Measurements from ENCODE around the gene MAGI2. TPM values are rescaled to one million over a fixed set of nuclear protein-coding genes. Genes with fewer than 3 reads are reported as not detected.

MAGI2 gene
- total RNA-seq, 1 experiment from 2014 or later = 0.34 TPM

GRCh38 chr7:79451580-79451979 lies 1.9 kb downstream of the MAGI2 start:
- no peak for DNase-seq (ENCODE audit: low read depth)

- DNase-seq (ENCODE audit: low read depth) = peak; percentile 6
Observed at GRCh38 chr7:79442766-79443165, 10.7 kb downstream of the MAGI2 start.

- DNase-seq (ENCODE audit: low read depth) = no peak
Observed at GRCh38 chr7:79436378-79436777, 17.1 kb downstream of the MAGI2 start.

GRCh38 chr7:79434867-79435266 lies 18.6 kb downstream of the MAGI2 start:
- DNase-seq (ENCODE audit: low read depth) = no peak

GRCh38 chr7:79434098-79434497 lies 19.4 kb downstream of the MAGI2 start:
- DNase-seq (ENCODE audit: low read depth) = peak; percentile 17

- no peak for DNase-seq (ENCODE audit: low read depth)
Observed at GRCh38 chr7:79430391-79430790, 23.1 kb downstream of the MAGI2 start.

GRCh38 chr7:79425665-79426064 lies 27.8 kb downstream of the MAGI2 start:
- DNase-seq (ENCODE audit: low read depth) = no peak

GRCh38 chr7:79421751-79422150 lies 31.7 kb downstream of the MAGI2 start:
- no peak for DNase-seq (ENCODE audit: low read depth)

- peak; percentile 73 for DNase-seq (ENCODE audit: low read depth)
Observed at GRCh38 chr7:79420464-79420863, 33.0 kb downstream of the MAGI2 start.

- DNase-seq (ENCODE audit: low read depth) = no peak
Observed at GRCh38 chr7:79414910-79415309, 38.6 kb downstream of the MAGI2 start.

- DNase-seq (ENCODE audit: low read depth) = no peak
Observed at GRCh38 chr7:79412915-79413314, 40.6 kb downstream of the MAGI2 start.

- no peak for DNase-seq (ENCODE audit: low read depth)
Observed at GRCh38 chr7:79412438-79412837, 41.0 kb downstream of the MAGI2 start.

GRCh38 chr7:79410345-79410744 lies 43.1 kb downstream of the MAGI2 start:
- no peak for DNase-seq (ENCODE audit: low read depth)

GRCh38 chr7:79407351-79407750 lies 46.1 kb downstream of the MAGI2 start:
- no peak for DNase-seq (ENCODE audit: low read depth)

- no peak for DNase-seq (ENCODE audit: low read depth)
Observed at GRCh38 chr7:79406371-79406770, 47.1 kb downstream of the MAGI2 start.

- no peak for DNase-seq (ENCODE audit: low read depth)
Observed at GRCh38 chr7:79405368-79405767, 48.1 kb downstream of the MAGI2 start.

GRCh38 chr7:79403879-79404278 lies 49.6 kb downstream of the MAGI2 start:
- no peak for DNase-seq (ENCODE audit: low read depth)

- DNase-seq (ENCODE audit: low read depth) = no peak
Observed at GRCh38 chr7:79403451-79403850, 50.0 kb downstream of the MAGI2 start.

GRCh38 chr7:79401254-79401653 lies 52.2 kb downstream of the MAGI2 start:
- DNase-seq (ENCODE audit: low read depth) = no peak

GRCh38 chr7:79400222-79400621 lies 53.2 kb downstream of the MAGI2 start:
- no peak for DNase-seq (ENCODE audit: low read depth)

GRCh38 chr7:79398138-79398749 lies 55.2 kb downstream of the MAGI2 start:
- no peak for DNase-seq (ENCODE audit: low read depth)

GRCh38 chr7:79386688-79387422 lies 66.6 kb downstream of the MAGI2 start:
- DNase-seq (ENCODE audit: low read depth) = no peak

- no peak for DNase-seq (ENCODE audit: low read depth)
Observed at GRCh38 chr7:79381921-79382320, 71.5 kb downstream of the MAGI2 start.

GRCh38 chr7:79377097-79377496 lies 76.4 kb downstream of the MAGI2 start:
- DNase-seq (ENCODE audit: low read depth) = no peak

Measured in Daoy (cell line).